NCI-H2081 treated with DMSO at 0.1 percent for 48 hours (cell line): ENCODE results near the gene ELK4.

Source experiments
- DNase-seq: peaks from one replicate; lab custom pipeline; 2025; lab: John Stamatoyannopoulos, UW

ELK4 gene

DNA sequence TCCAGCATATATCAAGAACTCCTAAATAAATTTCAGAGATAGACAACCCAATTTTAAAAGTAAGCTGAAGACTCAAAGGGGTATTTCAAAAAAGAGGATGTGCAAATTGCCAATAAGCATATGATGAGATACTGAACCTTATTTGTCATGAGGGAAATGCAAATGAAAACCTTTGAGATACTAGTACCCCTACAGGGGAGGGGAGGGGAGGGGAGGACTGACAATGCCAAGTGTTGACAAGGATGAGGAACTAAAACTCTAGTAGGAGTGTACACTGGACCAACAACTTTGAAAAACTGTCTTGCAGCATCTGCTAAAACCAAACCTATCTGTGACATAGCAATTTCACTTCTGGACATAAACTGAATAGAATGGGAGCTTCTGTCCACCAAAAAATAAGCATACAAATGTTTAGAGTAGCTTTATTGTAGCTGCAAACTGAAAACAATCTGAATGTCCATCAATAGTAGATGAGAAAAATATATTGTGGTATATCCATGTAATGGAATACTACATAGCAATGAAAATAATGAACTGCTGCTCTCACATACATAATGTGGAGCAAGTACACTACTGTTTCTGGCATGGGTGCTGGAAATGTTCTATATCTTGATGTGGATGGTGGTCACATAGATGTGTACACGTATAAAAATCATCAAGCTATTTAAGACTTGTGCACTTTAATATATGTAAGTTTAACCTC, 70.2 kb downstream of the ELK4 start:
- DNase-seq, result no peak
